Effector memory CD8-positive, alpha-beta T cell (primary cell): Measurements from ENCODE around the gene TTI1.
"Not testable (repeated sequence)": the region's sequence is repeated elsewhere in the genome, so short reads cannot be mapped to it uniquely, and the experiment has no call there.

ENCODE experiments used
- ATAC-seq: fragments of 150-1000 bp; cut with Tn5 transposase; replicated peaks from 2 replicates; pipeline ENCODE4 v1.10.0; 2021; ENCODE audit warnings: mild to moderate bottlenecking, moderate library complexity
- DNase-seq, 3 experiments: peaks; one replicate each; pipeline ENCODE4 v3.0.0; 2021
- H3K27ac Mint-ChIP-seq, 2 donors: one replicate each; pipeline ENCODE4 v1.8.0; 2022; ENCODE audit warnings: mild to moderate bottlenecking in 2 of 2, mixed read lengths in 2 of 2, moderate library complexity in 2 of 2
- H3K27me3 Mint-ChIP-seq, 2 donors: one replicate each; pipeline ENCODE4 v1.8.0; 2022; ENCODE audit warnings: mixed read lengths in 2 of 2
- H3K36me3 Mint-ChIP-seq: one replicate; pipeline ENCODE4 v1.8.0; 2022; ENCODE audit warnings: mild to moderate bottlenecking, moderate library complexity, mixed read lengths; ENCODE audit not compliant: insufficient read depth
- H3K4me1 Mint-ChIP-seq, 2 donors: one replicate each; pipeline ENCODE4 v1.8.0; 2022; ENCODE audit warnings: low read depth in 2 of 2, mixed read lengths in 2 of 2
- H3K4me3 Mint-ChIP-seq, 2 donors: one replicate each; pipeline ENCODE4 v1.8.0; 2022; ENCODE audit warnings: mild to moderate bottlenecking in 2 of 2, mixed read lengths in 2 of 2, moderate library complexity in 2 of 2
- H3K9me3 Mint-ChIP-seq, 2 donors: one replicate each; pipeline ENCODE4 v1.8.0; 2022; ENCODE audit warnings: mixed read lengths in 2 of 2

The TTI1 gene

GRCh38 chr20:38017959-38018358, 15.3 kb downstream of the TTI1 start:
- Mint-ChIP-seq H3K4me3 (no peak overlapping the region), H3K9me3 (peaks cover 0 to 6% of the 10 kb centered on the region in 2 donors), H3K27me3 (no peaks in the 10 kb centered on the region), H3K27ac (no peak overlapping the region), H3K36me3 (peaks cover 40% of the 10 kb centered on the region), H3K4me1 (peaks cover 16 to 34% of the 10 kb centered on the region in 2 donors)
- ATAC-seq (no peak), DNase-seq (no peak)

- peak overlapping the region in 1 of 2 donors; percentile 66 for H3K27ac Mint-ChIP-seq
- H3K9me3 Mint-ChIP-seq, result peaks cover 0 to 6% of the 10 kb centered on the region in 2 donors
- no peak overlapping the region for H3K4me3 Mint-ChIP-seq
- peaks cover 7 to 16% of the 10 kb centered on the region in 2 donors for H3K4me1 Mint-ChIP-seq
- peaks cover 52% of the 10 kb centered on the region for H3K36me3 Mint-ChIP-seq
- ATAC-seq, result no peak
- no peak for DNase-seq
- H3K27me3 Mint-ChIP-seq, result no peaks in the 10 kb centered on the region
Measured at GRCh38 chr20:38013887-38014286, 19.4 kb downstream of the TTI1 start.

GRCh38 chr20:38012332-38012731, 20.9 kb downstream of the TTI1 start:
- Mint-ChIP-seq H3K36me3 (peaks cover 38% of the 10 kb centered on the region), H3K27me3 (no peaks in the 10 kb centered on the region), H3K9me3 (no peaks in the 10 kb centered on the region), H3K27ac (no peak overlapping the region), H3K4me3 (no peak overlapping the region), H3K4me1 (peaks cover 7 to 16% of the 10 kb centered on the region in 2 donors)
- ATAC-seq (no peak), DNase-seq (no peak)

GRCh38 chr20:38011696-38012095, 21.6 kb downstream of the TTI1 start:
- Mint-ChIP-seq H3K36me3 (peaks cover 33% of the 10 kb centered on the region), H3K27ac (no peak overlapping the region), H3K27me3 (no peaks in the 10 kb centered on the region), H3K9me3 (no peaks in the 10 kb centered on the region), H3K4me3 (no peak overlapping the region), H3K4me1 (peaks cover 4 to 12% of the 10 kb centered on the region in 2 donors)
- ATAC-seq (no peak), DNase-seq (no peak)

GRCh38 chr20:38009416-38009815, 23.8 kb downstream of the TTI1 start:
- peak overlapping the region in 1 of 2 donors; percentile 10 for H3K27ac Mint-ChIP-seq
- H3K4me3 Mint-ChIP-seq, H3K4me1 Mint-ChIP-seq, H3K9me3 Mint-ChIP-seq, DNase-seq, ATAC-seq, H3K27me3 Mint-ChIP-seq: not testable (repeated sequence)
- peaks cover 22% of the 10 kb centered on the region for H3K36me3 Mint-ChIP-seq

- H3K27ac Mint-ChIP-seq, result no peak overlapping the region
- H3K4me3 Mint-ChIP-seq, result no peak overlapping the region
- H3K9me3 Mint-ChIP-seq, result no peaks in the 10 kb centered on the region
- H3K27me3 Mint-ChIP-seq, result no peaks in the 10 kb centered on the region
- ATAC-seq (no peak), DNase-seq (no peak)
- peaks cover 27% of the 10 kb centered on the region for H3K36me3 Mint-ChIP-seq
- peaks cover 1 to 5% of the 10 kb centered on the region in 2 donors for H3K4me1 Mint-ChIP-seq
Measured at GRCh38 chr20:38008233-38008944, 24.9 kb downstream of the TTI1 start.

- no peak for DNase-seq
- H3K27ac Mint-ChIP-seq, result peak overlapping the region; percentile 15 to 71
- no peaks in the 10 kb centered on the region for H3K9me3 Mint-ChIP-seq
- no peak overlapping the region for H3K4me3 Mint-ChIP-seq
- H3K27me3 Mint-ChIP-seq, result no peaks in the 10 kb centered on the region
- peaks cover 1 to 5% of the 10 kb centered on the region in 2 donors for H3K4me1 Mint-ChIP-seq
- no peak for ATAC-seq
- H3K36me3 Mint-ChIP-seq, result peaks cover 33% of the 10 kb centered on the region
Measured at GRCh38 chr20:38007526-38007925, 25.7 kb downstream of the TTI1 start.

- Mint-ChIP-seq H3K27me3 (no peaks in the 10 kb centered on the region), H3K4me1 (peaks cover 1 to 5% of the 10 kb centered on the region in 2 donors), H3K4me3 (no peak overlapping the region), H3K9me3 (no peaks in the 10 kb centered on the region), H3K36me3 (peaks cover 26% of the 10 kb centered on the region), H3K27ac (no peak overlapping the region)
- ATAC-seq (no peak), DNase-seq (no peak)
Measured at GRCh38 chr20:38005903-38006302, 27.4 kb downstream of the TTI1 start.

- Mint-ChIP-seq H3K27me3 (no peaks in the 10 kb centered on the region), H3K36me3 (peaks cover 31% of the 10 kb centered on the region)
Measured at GRCh38 chr20:38004416-38004815, 28.8 kb downstream of the TTI1 start.

GRCh38 chr20:38002422-38002821, 30.8 kb downstream of the TTI1 start:
- no peak overlapping the region for H3K4me3 Mint-ChIP-seq
- H3K4me1 Mint-ChIP-seq, result peaks cover 0 to 5% of the 10 kb centered on the region in 2 donors
- ATAC-seq (no peak), DNase-seq (no peak)
- no peaks in the 10 kb centered on the region for H3K9me3 Mint-ChIP-seq
- H3K27ac Mint-ChIP-seq, result no peak overlapping the region
- H3K27me3 Mint-ChIP-seq, result no peaks in the 10 kb centered on the region
- peaks cover 45% of the 10 kb centered on the region for H3K36me3 Mint-ChIP-seq

More at GRCh38 chr20:38004416-38004815, 28.8 kb downstream of the TTI1 start:
- Mint-ChIP-seq H3K9me3 (no peaks in the 10 kb centered on the region), H3K4me3 (no peak overlapping the region), H3K27ac (no peak overlapping the region), H3K4me1 (peaks cover 1 to 5% of the 10 kb centered on the region in 2 donors)
- no peak for DNase-seq
- no peak for ATAC-seq

GRCh38 chr20:38001981-38002380, 31.3 kb downstream of the TTI1 start:
- ATAC-seq, result no peak
- no peak overlapping the region for H3K4me3 Mint-ChIP-seq
- no peaks in the 10 kb centered on the region for H3K27me3 Mint-ChIP-seq
- no peaks in the 10 kb centered on the region for H3K9me3 Mint-ChIP-seq
- DNase-seq, result no peak
- peaks cover 50% of the 10 kb centered on the region for H3K36me3 Mint-ChIP-seq
- H3K27ac Mint-ChIP-seq, result no peak overlapping the region
- peaks cover 0 to 5% of the 10 kb centered on the region in 2 donors for H3K4me1 Mint-ChIP-seq

GRCh38 chr20:38001173-38001875, 31.9 kb downstream of the TTI1 start:
- DNase-seq (no peak), ATAC-seq (no peak)
- Mint-ChIP-seq H3K9me3 (no peaks in the 10 kb centered on the region), H3K27ac (peak overlapping the region in 1 of 2 donors; percentile 17), H3K36me3 (peaks cover 51% of the 10 kb centered on the region), H3K4me3 (no peak overlapping the region), H3K4me1 (peaks cover 0 to under 1% of the 10 kb centered on the region in 2 donors), H3K27me3 (no peaks in the 10 kb centered on the region)

GRCh38 chr20:38000293-38000692, 33.0 kb downstream of the TTI1 start:
- Mint-ChIP-seq H3K4me1 (no peaks in the 10 kb centered on the region), H3K9me3 (no peaks in the 10 kb centered on the region), H3K27ac (peak overlapping the region in 1 of 2 donors; percentile 59), H3K27me3 (no peaks in the 10 kb centered on the region), H3K4me3 (no peak overlapping the region), H3K36me3 (peaks cover 58% of the 10 kb centered on the region)
- ATAC-seq (no peak), DNase-seq (no peak)
